ENCODE results near the gene TPSAB1.

Gene TPSAB1

GRCh38 chr16:1272453-1273198 lies 32.1 kb downstream of the TPSAB1 start:
- Histone ChIP-seq H3K4me1 (ENCODE audit: low read length) (no peaks in the 10 kb centered on the region), H3K9me3 (ENCODE audit: insufficient read depth, low read length) (no peaks in the 10 kb centered on the region), H3K79me2 (ENCODE audit: low read length) (no peaks in the 10 kb centered on the region), H2AFZ (ENCODE audit: low read depth, low read length) (no peak overlapping the region), H4K20me1 (ENCODE audit: insufficient read depth, low read length) (no peaks in the 10 kb centered on the region), H3K4me3 (ENCODE audit: low read length) (no peak overlapping the region), H3K4me2 (ENCODE audit: low read length) (no peak overlapping the region), H3K9ac (ENCODE audit: low read length) (no peak overlapping the region), H3K27me3 (ENCODE audit: low read depth, low read length) (no peaks in the 10 kb centered on the region), H3K27ac (ENCODE audit: low read length) (no peak overlapping the region), H3K36me3 (replicated peaks; ENCODE audit: low read depth, low read length) (no peaks in the 10 kb centered on the region)
- TF ChIP-seq EZH2phosphoT487 (IDR thresholded peaks at IDR 0.05; ENCODE audit: low read depth) (no peak), CTCF (IDR thresholded peaks at IDR 0.05; ENCODE audit: low read depth, low read length) (no peak)

GRCh38 chr16:1273816-1274215 lies 33.3 kb downstream of the TPSAB1 start:
- H3K79me2 ChIP-seq (ENCODE audit: low read length), result no peaks in the 10 kb centered on the region
- no peak overlapping the region for H3K27ac ChIP-seq (ENCODE audit: low read length)
- H3K4me3 ChIP-seq (ENCODE audit: low read length), result no peak overlapping the region
- H3K4me1 ChIP-seq (ENCODE audit: low read length), result no peaks in the 10 kb centered on the region
- H3K9ac ChIP-seq (ENCODE audit: low read length), result no peak overlapping the region
- TF ChIP-seq CTCF (IDR thresholded peaks at IDR 0.05; ENCODE audit: low read depth, low read length) (no peak), EZH2phosphoT487 (IDR thresholded peaks at IDR 0.05; ENCODE audit: low read depth) (no peak)
- H3K36me3 ChIP-seq (replicated peaks; ENCODE audit: low read depth, low read length), result no peaks in the 10 kb centered on the region
- no peaks in the 10 kb centered on the region for H4K20me1 ChIP-seq (ENCODE audit: insufficient read depth, low read length)
- H2AFZ ChIP-seq (ENCODE audit: low read depth, low read length), result no peak overlapping the region
- no peaks in the 10 kb centered on the region for H3K27me3 ChIP-seq (ENCODE audit: low read depth, low read length)
- H3K4me2 ChIP-seq (ENCODE audit: low read length), result no peak overlapping the region
- no peaks in the 10 kb centered on the region for H3K9me3 ChIP-seq (ENCODE audit: insufficient read depth, low read length)

- Histone ChIP-seq H2AFZ (ENCODE audit: low read depth, low read length) (no peak overlapping the region), H3K36me3 (replicated peaks; ENCODE audit: low read depth, low read length) (no peaks in the 10 kb centered on the region), H3K4me3 (ENCODE audit: low read length) (no peak overlapping the region), H3K4me1 (ENCODE audit: low read length) (no peaks in the 10 kb centered on the region), H3K27ac (ENCODE audit: low read length) (no peak overlapping the region), H3K4me2 (ENCODE audit: low read length) (no peak overlapping the region), H4K20me1 (ENCODE audit: insufficient read depth, low read length) (no peaks in the 10 kb centered on the region), H3K9ac (ENCODE audit: low read length) (no peak overlapping the region), H3K79me2 (ENCODE audit: low read length) (no peaks in the 10 kb centered on the region), H3K27me3 (ENCODE audit: low read depth, low read length) (no peaks in the 10 kb centered on the region), H3K9me3 (ENCODE audit: insufficient read depth, low read length) (no peaks in the 10 kb centered on the region)
- TF ChIP-seq CTCF (IDR thresholded peaks at IDR 0.05; ENCODE audit: low read depth, low read length) (no peak), EZH2phosphoT487 (IDR thresholded peaks at IDR 0.05; ENCODE audit: low read depth) (no peak)
Observed at GRCh38 chr16:1274767-1275166, 34.3 kb downstream of the TPSAB1 start.

GRCh38 chr16:1275791-1276579 lies 35.5 kb downstream of the TPSAB1 start:
- Histone ChIP-seq H3K4me1 (ENCODE audit: low read length) (no peaks in the 10 kb centered on the region), H3K4me3 (ENCODE audit: low read length) (no peak overlapping the region), H3K27ac (ENCODE audit: low read length) (no peak overlapping the region), H4K20me1 (ENCODE audit: insufficient read depth, low read length) (no peaks in the 10 kb centered on the region), H3K4me2 (ENCODE audit: low read length) (no peak overlapping the region), H3K27me3 (ENCODE audit: low read depth, low read length) (no peaks in the 10 kb centered on the region), H3K9ac (ENCODE audit: low read length) (no peak overlapping the region), H3K36me3 (replicated peaks; ENCODE audit: low read depth, low read length) (no peaks in the 10 kb centered on the region), H2AFZ (ENCODE audit: low read depth, low read length) (no peak overlapping the region), H3K79me2 (ENCODE audit: low read length) (no peaks in the 10 kb centered on the region), H3K9me3 (ENCODE audit: insufficient read depth, low read length) (no peaks in the 10 kb centered on the region)
- no peak for TF ChIP-seq EZH2phosphoT487 (IDR thresholded peaks at IDR 0.05; ENCODE audit: low read depth)
- TF ChIP-seq CTCF (IDR thresholded peaks at IDR 0.05; ENCODE audit: low read depth, low read length), result no peak
